BE2C (cell line): ENCODE measurements around the gene RBM3.

Experiments
- DNase-seq: peaks from one replicate; pipeline ENCODE4 v3.0.0-alpha.2; 2020
- H3K27me3 ChIP-seq: fragments of 250-450 bp; sonication (Bioruptor Pico); 2 replicates; pipeline ENCODE4 v1.5.1; 2020; ENCODE audit warnings: mild to moderate bottlenecking
- H3K36me3 ChIP-seq: fragments of 250-450 bp; sonication (Bioruptor Pico); 2 replicates; pipeline ENCODE4 v1.5.1; 2020; ENCODE audit warnings: mild to moderate bottlenecking
- H3K4me1 ChIP-seq: fragments of 250-450 bp; sonication (Bioruptor Pico); 2 replicates; pipeline ENCODE4 v1.5.1; 2020
- H3K4me3 ChIP-seq: 2 replicates; pipeline ENCODE4 v1.5.1; 2011; ENCODE audit warnings: low read depth, low read length
- H3K9me3 ChIP-seq: fragments of 250-450 bp; sonication (Bioruptor Pico); 2 replicates; pipeline ENCODE4 v1.5.1; 2020
- CTCF ChIP-seq: IDR thresholded peaks from 2 replicates; pipeline ENCODE4 v1.5.1; 2012; ENCODE audit warnings: mild to moderate bottlenecking, low read depth, low read length

RBM3 gene

GRCh38 chrX:48597353-48598264, 23.3 kb downstream of the RBM3 start, which contains the start of gene WDR13:
Gene WDR13, plus strand, starts transcription at chrX:48597492. Its CDS starts 505 bp downstream, at chrX:48597997.
- no peak for TF ChIP-seq CTCF
- H3K27me3 ChIP-seq, result no peaks in the 10 kb centered on the region
- peak; percentile 90 for DNase-seq
- no peaks in the 10 kb centered on the region for H3K4me1 ChIP-seq
- peaks cover 3% of the 10 kb centered on the region; the same call in 1 of the 2 replicates for H3K36me3 ChIP-seq
- H3K9me3 ChIP-seq, result no peaks in the 10 kb centered on the region
- peak within 1 kb of the TSS; percentile 72 for H3K4me3 ChIP-seq

DNA sequence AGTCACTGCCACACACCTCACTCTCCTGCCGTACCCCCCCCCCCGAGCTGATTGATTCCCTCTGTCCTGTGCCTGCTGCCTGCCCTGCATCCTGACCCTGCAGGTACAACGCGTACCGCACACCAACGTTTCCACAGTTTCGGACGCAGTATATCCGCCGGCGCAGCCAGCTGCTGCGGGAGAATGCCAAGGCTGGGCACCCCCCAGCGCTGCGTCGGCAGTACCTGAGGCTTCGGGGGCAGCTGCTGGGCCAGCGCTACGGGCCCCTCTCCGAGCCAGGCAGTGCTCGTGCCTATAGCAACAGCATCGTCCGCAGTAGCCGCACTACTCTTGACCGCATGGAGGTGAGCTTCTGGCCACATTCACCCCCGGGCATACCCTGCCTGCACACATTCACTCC, 24.3 kb downstream of the RBM3 start:
- Histone ChIP-seq H3K9me3 (no peaks in the 10 kb centered on the region), H3K36me3 (peaks cover 3% of the 10 kb centered on the region; the same call in 1 of the 2 replicates), H3K27me3 (no peaks in the 10 kb centered on the region), H3K4me1 (no peaks in the 10 kb centered on the region), H3K4me3 (peak overlapping the region; percentile 72)
- TF ChIP-seq CTCF, result no peak
- no peak for DNase-seq

DNA sequence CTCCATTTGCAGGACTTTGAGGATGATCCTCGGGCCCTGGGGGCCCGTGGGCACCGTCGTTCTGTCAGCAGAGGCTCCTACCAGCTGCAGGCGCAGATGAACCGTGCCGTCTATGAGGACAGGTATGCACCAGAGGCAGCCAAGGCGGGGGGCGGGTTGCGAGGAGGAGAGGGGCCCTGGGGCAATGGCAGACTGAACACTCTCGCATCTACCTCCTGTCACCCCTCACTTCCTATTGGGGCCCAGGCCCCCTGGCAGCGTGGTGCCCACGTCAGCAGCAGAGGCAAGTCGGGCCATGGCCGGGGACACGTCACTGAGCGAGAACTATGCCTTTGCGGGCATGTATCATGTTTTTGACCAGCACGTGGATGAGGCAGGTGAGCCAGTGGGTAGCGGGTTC, 25.1 kb downstream of the RBM3 start:
- Histone ChIP-seq H3K27me3 (no peaks in the 10 kb centered on the region), H3K4me3 (no peak overlapping the region), H3K4me1 (no peaks in the 10 kb centered on the region), H3K36me3 (peaks cover 3% of the 10 kb centered on the region; the same call in 1 of the 2 replicates), H3K9me3 (no peaks in the 10 kb centered on the region)
- no peak for TF ChIP-seq CTCF
- no peak for DNase-seq

DNA sequence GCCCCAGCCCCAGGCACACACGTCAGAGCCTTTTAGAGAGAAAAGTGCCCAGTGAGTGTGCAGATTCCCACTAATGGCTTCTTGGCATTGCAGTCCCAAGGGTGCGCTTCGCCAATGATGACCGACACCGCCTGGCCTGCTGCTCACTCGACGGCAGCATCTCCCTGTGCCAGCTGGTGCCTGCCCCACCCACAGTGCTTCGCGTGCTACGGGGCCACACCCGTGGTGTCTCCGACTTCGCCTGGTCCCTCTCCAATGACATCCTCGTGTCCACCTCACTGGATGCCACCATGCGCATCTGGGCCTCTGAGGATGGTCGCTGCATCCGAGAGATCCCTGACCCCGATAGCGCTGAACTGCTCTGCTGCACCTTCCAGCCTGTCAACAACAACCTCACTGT, 25.9 kb downstream of the RBM3 start:
- H3K4me1 ChIP-seq, result no peaks in the 10 kb centered on the region
- H3K9me3 ChIP-seq, result no peaks in the 10 kb centered on the region
- DNase-seq, result no peak
- peaks cover 3% of the 10 kb centered on the region; the same call in 1 of the 2 replicates for H3K36me3 ChIP-seq
- no peaks in the 10 kb centered on the region for H3K27me3 ChIP-seq
- TF ChIP-seq CTCF, result no peak
- H3K4me3 ChIP-seq, result no peak overlapping the region

DNA sequence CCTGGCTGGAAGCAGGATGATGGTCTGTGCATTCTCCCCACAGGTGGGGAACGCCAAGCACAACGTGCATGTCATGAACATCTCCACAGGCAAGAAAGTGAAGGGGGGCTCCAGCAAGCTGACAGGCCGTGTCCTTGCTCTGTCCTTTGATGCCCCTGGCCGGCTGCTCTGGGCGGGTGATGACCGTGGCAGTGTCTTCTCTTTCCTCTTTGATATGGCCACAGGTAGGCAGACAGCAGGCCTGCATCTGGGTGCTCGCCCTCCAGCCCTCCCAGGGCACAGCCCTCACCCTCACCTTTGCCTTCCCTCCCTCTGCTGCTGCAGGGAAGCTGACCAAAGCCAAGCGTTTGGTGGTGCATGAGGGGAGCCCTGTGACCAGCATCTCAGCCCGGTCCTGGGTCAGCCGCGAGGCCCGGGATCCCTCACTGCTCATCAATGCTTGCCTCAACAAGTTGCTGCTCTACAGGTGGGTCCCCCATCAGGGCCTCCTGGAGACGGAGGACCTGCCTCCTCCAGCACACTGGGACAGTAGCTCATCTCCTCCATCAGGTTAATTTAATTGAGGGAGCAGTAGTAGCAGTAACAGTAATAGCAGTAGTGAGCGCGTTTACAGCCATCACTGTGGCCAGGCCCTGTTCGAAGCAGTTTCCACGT, 27.6 kb downstream of the RBM3 start:
- no peak for TF ChIP-seq CTCF
- no peaks in the 10 kb centered on the region for H3K9me3 ChIP-seq

More for the DNA sequence above, 27.6 kb downstream of the RBM3 start:
- Histone ChIP-seq H3K36me3 (peaks cover 3% of the 10 kb centered on the region; the same call in 1 of the 2 replicates), H3K4me3 (no peak overlapping the region), H3K4me1 (no peaks in the 10 kb centered on the region), H3K27me3 (no peaks in the 10 kb centered on the region)
- no peak for DNase-seq
